ENCODE results near the gene NUDT13.
"Not testable (repeated sequence)": the region's sequence is repeated elsewhere in the genome, so short reads cannot be mapped to it uniquely, and the experiment has no call there.

The NUDT13 gene

GRCh38 chr10:73106301-73106700 lies 4.0 kb upstream of the NUDT13 start:
- DNase-seq: no peak

- not testable (repeated sequence) for DNase-seq
Observed at GRCh38 chr10:73109248-73109652, 1.0 kb upstream of the NUDT13 start.

GRCh38 chr10:73112032-73112431 lies 1.8 kb downstream of the NUDT13 start:
- not testable (repeated sequence) for DNase-seq

- DNase-seq: peak; percentile 65
Observed at GRCh38 chr10:73113551-73113950, 3.3 kb downstream of the NUDT13 start.

- DNase-seq: no peak
Observed at GRCh38 chr10:73116017-73116416, 5.8 kb downstream of the NUDT13 start.

- peak; percentile 74 for DNase-seq
Observed at GRCh38 chr10:73117976-73118743, 7.9 kb downstream of the NUDT13 start.

- DNase-seq: no peak
Observed at GRCh38 chr10:73119457-73119856, 9.2 kb downstream of the NUDT13 start.

GRCh38 chr10:73119952-73120351 lies 9.7 kb downstream of the NUDT13 start:
- DNase-seq: no peak

GRCh38 chr10:73126343-73126742 lies 16.1 kb downstream of the NUDT13 start:
- no peak for DNase-seq

GRCh38 chr10:73131301-73131700 lies 21.0 kb downstream of the NUDT13 start:
- no peak for DNase-seq

GRCh38 chr10:73131913-73132686 lies 21.8 kb downstream of the NUDT13 start:
- DNase-seq: no peak

- DNase-seq: no peak
Observed at GRCh38 chr10:73134727-73135126, 24.5 kb downstream of the NUDT13 start.

GRCh38 chr10:73136627-73137026 lies 26.4 kb downstream of the NUDT13 start:
- peak; percentile 28 for DNase-seq

GRCh38 chr10:73139251-73139650 lies 29.0 kb downstream of the NUDT13 start:
- no peak for DNase-seq

- DNase-seq: no peak
Observed at GRCh38 chr10:73141603-73142002, 31.3 kb downstream of the NUDT13 start.

- not testable (repeated sequence) for DNase-seq
Observed at GRCh38 chr10:73150633-73151413, 40.6 kb downstream of the NUDT13 start.

GRCh38 chr10:73152009-73152408 lies 41.8 kb downstream of the NUDT13 start:
- DNase-seq: no peak

- no peak for DNase-seq
Observed at GRCh38 chr10:73156054-73156453, 45.8 kb downstream of the NUDT13 start.

GRCh38 chr10:73159038-73159648 lies 48.9 kb downstream of the NUDT13 start:
- DNase-seq: peak; percentile 42

- no peak for DNase-seq
Observed at GRCh38 chr10:73161079-73161478, 50.8 kb downstream of the NUDT13 start.

- DNase-seq: no peak
Observed at GRCh38 chr10:73161662-73162061, 51.4 kb downstream of the NUDT13 start.

- DNase-seq: no peak
Observed at GRCh38 chr10:73163096-73163495, 52.8 kb downstream of the NUDT13 start.

- DNase-seq: no peak
Observed at GRCh38 chr10:73166972-73167371, 56.7 kb downstream of the NUDT13 start.

All from HCEC 1CT (cell line).